Measurements from ENCODE around the gene SH3D19.
"Not testable (repeated sequence)": the region's sequence is repeated elsewhere in the genome, so short reads cannot be mapped to it uniquely, and the experiment has no call there.

Gene SH3D19

GRCh38 chr4:151150821-151151580 is 174.4 kb downstream of the SH3D19 start:
- DNase-seq (ENCODE audit: low spot score) = no peak

- no peak for DNase-seq (ENCODE audit: low spot score)
Observed at GRCh38 chr4:151148261-151148660, 177.1 kb downstream of the SH3D19 start.

- DNase-seq (ENCODE audit: low spot score) = no peak
Observed at GRCh38 chr4:151147000-151147399, 178.4 kb downstream of the SH3D19 start.

- no peak for DNase-seq (ENCODE audit: low spot score)
Observed at GRCh38 chr4:151144329-151145072, 180.9 kb downstream of the SH3D19 start.

GRCh38 chr4:151143811-151144210 is 181.6 kb downstream of the SH3D19 start:
- DNase-seq (ENCODE audit: low spot score) = no peak

GRCh38 chr4:151143162-151143561 is 182.2 kb downstream of the SH3D19 start:
- DNase-seq (ENCODE audit: low spot score) = no peak

- no peak for DNase-seq (ENCODE audit: low spot score)
Observed at GRCh38 chr4:151142758-151143157, 182.6 kb downstream of the SH3D19 start.

GRCh38 chr4:151139814-151140213 is 185.6 kb downstream of the SH3D19 start:
- DNase-seq (ENCODE audit: low spot score) = no peak

GRCh38 chr4:151136048-151136447 is 189.4 kb downstream of the SH3D19 start:
- not testable (repeated sequence) for DNase-seq (ENCODE audit: low spot score)

- no peak for DNase-seq (ENCODE audit: low spot score)
Observed at GRCh38 chr4:151133311-151133710, 192.1 kb downstream of the SH3D19 start.

- no peak for DNase-seq (ENCODE audit: low spot score)
Observed at GRCh38 chr4:151129796-151130195, 195.6 kb downstream of the SH3D19 start.

- DNase-seq (ENCODE audit: low spot score) = peak; percentile 68
Observed at GRCh38 chr4:151117371-151117962, 207.9 kb downstream of the SH3D19 start.

GRCh38 chr4:151114986-151115385 is 210.4 kb downstream of the SH3D19 start:
- no peak for DNase-seq (ENCODE audit: low spot score)

GRCh38 chr4:151114338-151114737 is 211.1 kb downstream of the SH3D19 start:
- DNase-seq (ENCODE audit: low spot score) = no peak

GRCh38 chr4:151110236-151110635 is 215.2 kb downstream of the SH3D19 start:
- no peak for DNase-seq (ENCODE audit: low spot score)

GRCh38 chr4:151107063-151107462 is 218.3 kb downstream of the SH3D19 start:
- DNase-seq (ENCODE audit: low spot score) = no peak

- no peak for DNase-seq (ENCODE audit: low spot score)
Observed at GRCh38 chr4:151105454-151106032, 219.9 kb downstream of the SH3D19 start.

GRCh38 chr4:151104621-151105020 is 220.8 kb downstream of the SH3D19 start:
- DNase-seq (ENCODE audit: low spot score) = no peak

- DNase-seq (ENCODE audit: low spot score) = no peak
Observed at GRCh38 chr4:151103758-151104157, 221.6 kb downstream of the SH3D19 start.

- no peak for DNase-seq (ENCODE audit: low spot score)
Observed at GRCh38 chr4:151100531-151100930, 224.9 kb downstream of the SH3D19 start.

GRCh38 chr4:151099976-151100417 is 225.4 kb downstream of the SH3D19 start:
- no peak for DNase-seq (ENCODE audit: low spot score)

- peak; percentile 93 for DNase-seq (ENCODE audit: low spot score)
Observed at GRCh38 chr4:151099229-151099975, 226.0 kb downstream of the SH3D19 start, which contains the start of gene RPS3A. Gene RPS3A, plus strand, starts transcription at chr4:151099628. Its CDS starts 25 bp downstream, at chr4:151099653.

Data from D341Med (cell line).